SU-DHL-6 (cell line): ENCODE results near the gene FCHSD1.

Source experiments
- H2AFZ ChIP-seq: fragments of 200-600 bp; sonication (generic); 2 replicates; pipeline ENCODE4 v1.6.1; 2014; ENCODE audit warnings: low read depth, mild to moderate bottlenecking, moderate library complexity, mixed read lengths, antibody characterized with exemption, low read length; ENCODE audit not compliant: severe bottlenecking
- H3F3A ChIP-seq: fragments of 200-600 bp; shearing (Covaris generic); 2 replicates; pipeline ENCODE4 v1.6.0; 2016; ENCODE audit warnings: antibody characterized with exemption, mild to moderate bottlenecking; ENCODE audit not compliant: insufficient read depth
- H3K27ac ChIP-seq: fragments of 200-600 bp; sonication (generic); 2 replicates; pipeline ENCODE4 v1.5.1; 2016; ENCODE audit warnings: low read depth, mild to moderate bottlenecking, low read length, moderate library complexity, mixed read lengths
- H3K27me3 ChIP-seq: fragments of 200-600 bp; sonication (generic), shearing (Covaris generic); 2 replicates; pipeline ENCODE4 v1.6.0; 2014; ENCODE audit warnings: mild to moderate bottlenecking, low read length
- H3K36me3 ChIP-seq: fragments of 200-600 bp; sonication (generic); 2 replicates; pipeline ENCODE4 v1.6.1; 2014; ENCODE audit warnings: mild to moderate bottlenecking, low read length, mixed read lengths
- H3K4me2 ChIP-seq: fragments of 300-600, 200-600 bp; shearing (Covaris generic), sonication (generic); 2 replicates; pipeline ENCODE4 v1.6.0; 2014; ENCODE audit warnings: low read length, low read depth, mild to moderate bottlenecking; ENCODE audit not compliant: poor library complexity, severe bottlenecking
- H3K4me3 ChIP-seq: fragments of 200-600 bp; sonication (generic); 2 replicates; pipeline ENCODE4 v1.5.1; 2014; ENCODE audit warnings: antibody characterized with exemption, low read length, mild to moderate bottlenecking, mixed read lengths; ENCODE audit not compliant: insufficient read depth, poor library complexity, severe bottlenecking
- H3K79me2 ChIP-seq: fragments of 200-600 bp; sonication (generic); 2 replicates; pipeline ENCODE4 v1.6.1; 2014; ENCODE audit warnings: mild to moderate bottlenecking, low read length, moderate library complexity; ENCODE audit not compliant: insufficient read depth
- H3K9ac ChIP-seq: fragments of 200-600 bp; sonication (generic); 2 replicates; pipeline ENCODE4 v1.7.0; 2014; ENCODE audit warnings: mild to moderate bottlenecking, low read length
- H3K9me2 ChIP-seq: fragments of 200-600 bp; sonication (generic); replicated peaks from 2 replicates; pipeline ENCODE4 v1.6.1; 2014; ENCODE audit warnings: low read length; ENCODE audit not compliant: insufficient read depth
- H3K9me3 ChIP-seq: fragments of 200-600 bp; sonication (generic); 2 replicates; pipeline ENCODE4 v1.6.1; 2014; ENCODE audit warnings: low read length, mixed read lengths; ENCODE audit not compliant: insufficient read depth
- H4K20me1 ChIP-seq: fragments of 200-600 bp; sonication (generic); 2 replicates; pipeline ENCODE4 v1.6.1; 2014; ENCODE audit warnings: low read depth, mild to moderate bottlenecking, antibody characterized with exemption, low read length, moderate library complexity, mixed read lengths
- EZH2phosphoT487 ChIP-seq: fragments of 200-600 bp; sonication (generic), shearing (Covaris generic); conservative IDR thresholded peaks from 2 replicates; pipeline ENCODE4 v1.6.1; 2018; ENCODE audit warnings: mild to moderate bottlenecking, antibody characterized with exemption, low read length, moderate library complexity, mixed read lengths
- TF ChIP-seq, protein P1 (sequence below): fragments of 200-600 bp; sonication (generic); IDR thresholded peaks from one replicate; pipeline ENCODE4 v1.5.1; 2017; ENCODE audit warnings: antibody characterized with exemption, mild to moderate bottlenecking, low read length, moderate library complexity; ENCODE audit not compliant: insufficient read depth, poor library complexity, severe bottlenecking

The FCHSD1 gene

GRCh38 chr5:141695627-141696215, 44.5 kb upstream of the FCHSD1 start:
- no peaks in the 10 kb centered on the region for H3K79me2 ChIP-seq
- H3K9me2 ChIP-seq = no peaks in the 10 kb centered on the region
- no peak overlapping the region for H3K4me3 ChIP-seq
- TF ChIP-seq, protein P1, sequence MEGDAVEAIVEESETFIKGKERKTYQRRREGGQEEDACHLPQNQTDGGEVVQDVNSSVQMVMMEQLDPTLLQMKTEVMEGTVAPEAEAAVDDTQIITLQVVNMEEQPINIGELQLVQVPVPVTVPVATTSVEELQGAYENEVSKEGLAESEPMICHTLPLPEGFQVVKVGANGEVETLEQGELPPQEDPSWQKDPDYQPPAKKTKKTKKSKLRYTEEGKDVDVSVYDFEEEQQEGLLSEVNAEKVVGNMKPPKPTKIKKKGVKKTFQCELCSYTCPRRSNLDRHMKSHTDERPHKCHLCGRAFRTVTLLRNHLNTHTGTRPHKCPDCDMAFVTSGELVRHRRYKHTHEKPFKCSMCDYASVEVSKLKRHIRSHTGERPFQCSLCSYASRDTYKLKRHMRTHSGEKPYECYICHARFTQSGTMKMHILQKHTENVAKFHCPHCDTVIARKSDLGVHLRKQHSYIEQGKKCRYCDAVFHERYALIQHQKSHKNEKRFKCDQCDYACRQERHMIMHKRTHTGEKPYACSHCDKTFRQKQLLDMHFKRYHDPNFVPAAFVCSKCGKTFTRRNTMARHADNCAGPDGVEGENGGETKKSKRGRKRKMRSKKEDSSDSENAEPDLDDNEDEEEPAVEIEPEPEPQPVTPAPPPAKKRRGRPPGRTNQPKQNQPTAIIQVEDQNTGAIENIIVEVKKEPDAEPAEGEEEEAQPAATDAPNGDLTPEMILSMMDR = no peak
- TF ChIP-seq EZH2phosphoT487 = no peak
- no peak overlapping the region for H3K9ac ChIP-seq
- H3K27me3 ChIP-seq = no peaks in the 10 kb centered on the region
- H3K36me3 ChIP-seq = no peaks in the 10 kb centered on the region
- H3K27ac ChIP-seq = no peak overlapping the region
- no peaks in the 10 kb centered on the region for H4K20me1 ChIP-seq
- H3K9me3 ChIP-seq = no peaks in the 10 kb centered on the region
- H3K4me2 ChIP-seq = no peak overlapping the region
- no peaks in the 10 kb centered on the region for H3F3A ChIP-seq
- H2AFZ ChIP-seq = no peak overlapping the region

- no peaks in the 10 kb centered on the region for H3K36me3 ChIP-seq
- no peak overlapping the region for H3K27ac ChIP-seq
- no peak overlapping the region for H2AFZ ChIP-seq
- H3F3A ChIP-seq = no peaks in the 10 kb centered on the region
- H4K20me1 ChIP-seq = no peaks in the 10 kb centered on the region
- H3K27me3 ChIP-seq = no peaks in the 10 kb centered on the region
- no peak overlapping the region for H3K4me2 ChIP-seq
- H3K9me2 ChIP-seq = no peaks in the 10 kb centered on the region
- TF ChIP-seq, protein P1 = no peak
- TF ChIP-seq EZH2phosphoT487 = no peak
- H3K9ac ChIP-seq = no peak overlapping the region
- no peak overlapping the region for H3K4me3 ChIP-seq
- no peaks in the 10 kb centered on the region for H3K9me3 ChIP-seq
- no peaks in the 10 kb centered on the region for H3K79me2 ChIP-seq
Measured at GRCh38 chr5:141694479-141694878, 43.3 kb upstream of the FCHSD1 start.

- no peak overlapping the region for H3K4me3 ChIP-seq
- H3K27ac ChIP-seq = no peak overlapping the region
- no peaks in the 10 kb centered on the region for H4K20me1 ChIP-seq
- H3K9me3 ChIP-seq = no peaks in the 10 kb centered on the region
- no peaks in the 10 kb centered on the region for H3F3A ChIP-seq
- H3K9me2 ChIP-seq = no peaks in the 10 kb centered on the region
- no peak overlapping the region for H3K4me2 ChIP-seq
- no peak overlapping the region for H2AFZ ChIP-seq
- H3K27me3 ChIP-seq = no peaks in the 10 kb centered on the region
- no peak for TF ChIP-seq EZH2phosphoT487
- TF ChIP-seq, protein P1 = no peak
- H3K9ac ChIP-seq = no peak overlapping the region
- H3K36me3 ChIP-seq = no peaks in the 10 kb centered on the region
- no peaks in the 10 kb centered on the region for H3K79me2 ChIP-seq
Measured at GRCh38 chr5:141692919-141693725, 41.9 kb upstream of the FCHSD1 start.
